ENCODE data around the gene SART1. TPM values are rescaled to one million over a fixed set of nuclear protein-coding genes. Genes with fewer than 3 reads are reported as not detected.
A peak's percentile ranks its signal among the peaks of the same experiment; 100 is the strongest.

The SART1 gene
- total RNA-seq, 1 experiment from 2014 or later = 240 TPM

DNA sequence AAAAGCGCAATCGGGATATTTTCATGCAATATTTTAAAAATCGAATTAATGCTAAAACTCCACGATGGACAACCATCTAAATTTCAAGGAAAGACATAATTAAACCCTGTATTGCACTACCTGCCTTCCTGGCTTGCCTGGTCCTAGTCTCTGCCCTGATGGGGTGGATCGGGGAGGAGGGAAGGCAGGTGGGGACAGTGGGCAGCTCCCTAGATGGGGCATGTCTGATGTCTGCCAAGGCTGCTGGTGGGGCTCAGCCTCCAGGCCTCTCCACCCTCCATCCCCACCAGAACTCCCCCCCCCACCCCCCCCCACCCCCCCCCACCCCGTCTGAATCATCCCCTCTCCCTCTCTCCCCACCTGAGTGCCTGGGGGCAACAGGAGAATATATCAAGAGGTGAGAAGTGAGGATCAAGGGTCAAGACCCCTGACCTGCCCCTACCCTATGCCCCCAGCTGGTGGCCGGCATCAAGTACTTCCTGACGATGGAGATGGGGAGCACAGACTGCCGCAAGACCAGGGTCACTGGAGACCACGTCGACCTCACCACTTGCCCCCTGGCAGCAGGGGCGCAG is 50.9 kb downstream of the SART1 start:
- TF ChIP-seq EZH2phosphoT487 (IDR thresholded peaks at IDR 0.05; ENCODE audit: borderline replicate concordance, low read length) (no peak; the same call in 1 of the 2 replicates), CTCF (conservative IDR thresholded peaks at IDR 0.05; ENCODE audit: low read depth, low read length) (no peak), EZH2 (IDR thresholded peaks at IDR 0.05; ENCODE audit: low read length, unreplicated experiment) (no peak)
- Histone ChIP-seq H3K9me3 (ENCODE audit: low read length) (no peaks in the 10 kb centered on the region), H3K9me2 (replicated peaks; ENCODE audit: low read length) (no peaks in the 10 kb centered on the region), H3K27me3 (ENCODE audit: low read length) (no peaks in the 10 kb centered on the region), H3K4me1 (ENCODE audit: insufficient read depth, low read length) (peaks cover 49% of the 10 kb centered on the region), H3K36me3 (ENCODE audit: low read depth, low read length) (no peaks in the 10 kb centered on the region), H3K4me2 (ENCODE audit: low read length) (peak overlapping the region; percentile 84), H4K20me1 (ENCODE audit: low read length) (no peaks in the 10 kb centered on the region), H3F3A (ENCODE audit: low read length, unreplicated experiment) (no peaks in the 10 kb centered on the region), H3K4me3 (ENCODE audit: low read length) (peak overlapping the region; percentile 59), H3K79me2 (ENCODE audit: low read length) (no peaks in the 10 kb centered on the region), H3K9ac (ENCODE audit: low read length) (no peak overlapping the region), H3K27ac (ENCODE audit: low read length) (no peak overlapping the region), H2AFZ (ENCODE audit: low read length) (peak overlapping the region; percentile 75)
- POLR2A ChIA-PET (ENCODE audit: unreplicated experiment) = no interaction called here
- no TSS peak for BruUV-seq (replicated peaks)
- CTCF ChIA-PET = no interaction called here
- DNase-seq (no peak), ATAC-seq (no peak)
- intact Hi-C loops (cut with micrococcal nuclease) = no loop called here

DNA sequence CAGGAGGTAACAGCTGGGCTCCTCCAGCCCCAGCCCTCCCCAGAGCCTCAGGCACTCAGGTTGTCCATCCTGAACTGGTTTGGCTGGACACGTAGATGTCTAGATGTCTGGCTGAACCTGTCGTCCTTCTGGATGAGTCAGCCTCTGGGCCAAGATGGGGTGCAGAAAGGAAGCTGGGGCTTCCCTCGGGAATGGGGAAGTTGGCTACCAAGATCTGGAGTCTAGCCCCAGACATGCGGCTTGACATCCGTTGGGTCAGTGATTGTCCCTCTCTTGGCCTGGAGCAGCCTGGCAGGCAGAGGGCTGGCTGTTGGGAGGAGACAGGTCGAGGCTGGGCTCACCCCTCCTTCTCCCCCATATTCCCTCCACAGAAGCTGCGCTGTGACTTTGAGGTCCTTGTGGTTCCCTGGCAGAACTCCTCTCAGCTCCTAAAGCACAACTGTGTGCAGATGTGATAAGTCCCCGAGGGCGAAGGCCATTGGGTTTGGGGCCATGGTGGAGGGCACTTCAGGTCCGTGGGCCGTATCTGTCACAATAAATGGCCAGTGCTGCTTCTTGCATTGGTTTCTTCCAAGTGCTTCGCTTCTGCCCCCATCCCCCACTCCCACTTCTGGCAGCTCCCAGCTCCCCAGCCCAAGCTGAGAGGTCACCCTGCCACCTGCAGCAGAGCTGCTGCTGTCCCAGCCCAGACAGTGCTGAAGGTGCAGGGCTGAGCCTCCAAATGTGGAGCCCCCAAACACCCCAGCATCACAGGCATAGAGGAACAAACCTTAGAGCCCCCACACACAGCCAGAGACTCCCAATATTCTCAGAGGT is 51.6 kb downstream of the SART1 start:
- Histone ChIP-seq H3K36me3 (ENCODE audit: low read depth, low read length) (no peaks in the 10 kb centered on the region), H3K9me3 (ENCODE audit: low read length) (no peaks in the 10 kb centered on the region), H2AFZ (ENCODE audit: low read length) (no peak overlapping the region), H3F3A (ENCODE audit: low read length, unreplicated experiment) (no peaks in the 10 kb centered on the region), H3K9ac (ENCODE audit: low read length) (no peak overlapping the region), H3K4me3 (ENCODE audit: low read length) (0 out of 2 replicates have a peak overlapping the region, but pooled peaks have one; percentile 6), H3K27me3 (ENCODE audit: low read length) (no peaks in the 10 kb centered on the region), H3K27ac (ENCODE audit: low read length) (no peak overlapping the region), H3K4me2 (ENCODE audit: low read length) (peak overlapping the region; percentile 45), H3K9me2 (replicated peaks; ENCODE audit: low read length) (no peaks in the 10 kb centered on the region), H4K20me1 (ENCODE audit: low read length) (no peaks in the 10 kb centered on the region), H3K4me1 (ENCODE audit: insufficient read depth, low read length) (peaks cover 48% of the 10 kb centered on the region), H3K79me2 (ENCODE audit: low read length) (no peaks in the 10 kb centered on the region)
- DNase-seq (peak; percentile 76), ATAC-seq (peak; percentile 7; the same call in 1 of the 2 replicates)
- POLR2A ChIA-PET (ENCODE audit: unreplicated experiment) = no interaction called here
- TF ChIP-seq CTCF (conservative IDR thresholded peaks at IDR 0.05; ENCODE audit: low read depth, low read length) (no peak), EZH2phosphoT487 (IDR thresholded peaks at IDR 0.05; ENCODE audit: borderline replicate concordance, low read length) (no peak), EZH2 (IDR thresholded peaks at IDR 0.05; ENCODE audit: low read length, unreplicated experiment) (no peak)
- CTCF ChIA-PET = no interaction called here
- BruUV-seq (replicated peaks) = no TSS peak
- intact Hi-C loops (cut with micrococcal nuclease) = no loop called here

GRCh38 chr11:66013762-66014100 is 52.2 kb downstream of the SART1 start:
- no peaks in the 10 kb centered on the region for H4K20me1 ChIP-seq (ENCODE audit: low read length)
- ChIA-PET POLR2A (ENCODE audit: unreplicated experiment) (no interaction called here), CTCF (no interaction called here)
- no peak overlapping the region for H3K27ac ChIP-seq (ENCODE audit: low read length)
- TF ChIP-seq CTCF (conservative IDR thresholded peaks at IDR 0.05; ENCODE audit: low read depth, low read length) (no peak), EZH2 (IDR thresholded peaks at IDR 0.05; ENCODE audit: low read length, unreplicated experiment) (no peak)
- H3K9me3 ChIP-seq (ENCODE audit: low read length) = no peaks in the 10 kb centered on the region
- H3K9me2 ChIP-seq (replicated peaks; ENCODE audit: low read length) = no peaks in the 10 kb centered on the region
- intact Hi-C loops (cut with micrococcal nuclease) = no loop called here
- no peaks in the 10 kb centered on the region for H3F3A ChIP-seq (ENCODE audit: low read length, unreplicated experiment)
- H3K27me3 ChIP-seq (ENCODE audit: low read length) = no peaks in the 10 kb centered on the region
- no peak overlapping the region for H2AFZ ChIP-seq (ENCODE audit: low read length)
- DNase-seq (no peak), ATAC-seq (no peak)
- no peaks in the 10 kb centered on the region for H3K79me2 ChIP-seq (ENCODE audit: low read length)
- no peaks in the 10 kb centered on the region for H3K36me3 ChIP-seq (ENCODE audit: low read depth, low read length)
- no peak overlapping the region for H3K9ac ChIP-seq (ENCODE audit: low read length)
- BruUV-seq (replicated peaks) = no TSS peak
- H3K4me2 ChIP-seq (ENCODE audit: low read length) = no peak overlapping the region
- peaks cover 42% of the 10 kb centered on the region for H3K4me1 ChIP-seq (ENCODE audit: insufficient read depth, low read length)
- H3K4me3 ChIP-seq (ENCODE audit: low read length) = no peak overlapping the region
